GM19238 (cell line): ENCODE data around the gene MMP12.
"Not testable (repeated sequence)": the region's sequence is repeated elsewhere in the genome, so short reads cannot be mapped to it uniquely, and the experiment has no call there.

Experiments
- DNase-seq: peaks from one replicate; pipeline ENCODE4 v3.0.0; 2011; ENCODE audit warnings: low spot score; ENCODE audit not compliant: insufficient read length

The MMP12 gene

GRCh38 chr11:102874852-102875251, at the start of gene MMP12:
TSS of gene MMP12 (minus strand) at chr11:102874982. CDS start at chr11:102874937, 45 bp downstream.
- DNase-seq: no peak

GRCh38 chr11:102921587-102922220, 46.9 kb upstream of the MMP12 start:
- no peak for DNase-seq

- DNase-seq: no peak
Measured at GRCh38 chr11:102920118-102920684, 45.4 kb upstream of the MMP12 start.

- no peak for DNase-seq
Measured at GRCh38 chr11:102915044-102915375, 40.2 kb upstream of the MMP12 start.

- DNase-seq: no peak
Measured at GRCh38 chr11:102914238-102915043, 39.7 kb upstream of the MMP12 start.

GRCh38 chr11:102912482-102912830, 37.7 kb upstream of the MMP12 start:
- DNase-seq: no peak

GRCh38 chr11:102911758-102912481, 37.1 kb upstream of the MMP12 start:
- no peak for DNase-seq

- DNase-seq: not testable (repeated sequence)
Measured at GRCh38 chr11:102905848-102906247, 31.1 kb upstream of the MMP12 start.

GRCh38 chr11:102903895-102904294, 29.1 kb upstream of the MMP12 start:
- DNase-seq: not testable (repeated sequence)

GRCh38 chr11:102900346-102900745, 25.6 kb upstream of the MMP12 start:
- DNase-seq: no peak

GRCh38 chr11:102891736-102892135, 17.0 kb upstream of the MMP12 start:
- no peak for DNase-seq

GRCh38 chr11:102886999-102887398, 12.2 kb upstream of the MMP12 start:
- DNase-seq: no peak

GRCh38 chr11:102883141-102883540, 8.4 kb upstream of the MMP12 start:
- no peak for DNase-seq

GRCh38 chr11:102882389-102883024, 7.7 kb upstream of the MMP12 start:
- DNase-seq: no peak

GRCh38 chr11:102879801-102880200, 5.0 kb upstream of the MMP12 start:
- no peak for DNase-seq

GRCh38 chr11:102878595-102878994, 3.8 kb upstream of the MMP12 start:
- no peak for DNase-seq

GRCh38 chr11:102869354-102869964, 5.3 kb downstream of the MMP12 start:
- not testable (repeated sequence) for DNase-seq

GRCh38 chr11:102868339-102868738, 6.4 kb downstream of the MMP12 start:
- no peak for DNase-seq

- DNase-seq: no peak
Measured at GRCh38 chr11:102864724-102865123, 10.1 kb downstream of the MMP12 start.

- DNase-seq: no peak
Measured at GRCh38 chr11:102853956-102854355, 20.8 kb downstream of the MMP12 start.

GRCh38 chr11:102853055-102853454, 21.7 kb downstream of the MMP12 start:
- no peak for DNase-seq
